C4-2B (cell line): ENCODE measurements around the gene ESRRB.

Experiments
- ZFX ChIP-seq: fragments of 450-650 bp; IDR thresholded peaks from 2 replicates; pipeline ENCODE4 v1.6.1; 2017
- TF ChIP-seq, protein P1 (sequence below): fragments of 450-650 bp; conservative IDR thresholded peaks from 2 replicates; pipeline ENCODE4 v1.5.1; 2017; ENCODE audit warnings: mild to moderate bottlenecking

DNA sequence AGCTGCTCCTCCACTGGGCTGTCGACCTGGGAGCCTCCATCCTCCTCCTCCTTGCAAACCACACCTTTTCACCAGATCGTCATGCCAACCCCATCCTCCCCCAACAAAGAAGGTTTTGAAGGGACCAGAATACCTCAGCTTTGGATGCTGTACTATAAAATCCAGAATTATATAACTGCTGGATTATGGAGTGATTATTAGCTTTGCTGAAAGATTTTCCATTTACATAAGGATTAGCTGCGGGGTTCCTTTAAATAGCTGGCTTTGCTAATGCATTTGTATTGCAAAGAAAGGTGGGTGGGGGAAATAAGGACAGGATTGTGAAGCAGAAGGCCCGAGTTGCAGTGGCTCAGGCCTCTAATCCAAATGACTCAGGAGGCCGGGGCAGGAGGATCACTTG lies 36.6 kb downstream of the ESRRB start:
- TF ChIP-seq, protein P1, sequence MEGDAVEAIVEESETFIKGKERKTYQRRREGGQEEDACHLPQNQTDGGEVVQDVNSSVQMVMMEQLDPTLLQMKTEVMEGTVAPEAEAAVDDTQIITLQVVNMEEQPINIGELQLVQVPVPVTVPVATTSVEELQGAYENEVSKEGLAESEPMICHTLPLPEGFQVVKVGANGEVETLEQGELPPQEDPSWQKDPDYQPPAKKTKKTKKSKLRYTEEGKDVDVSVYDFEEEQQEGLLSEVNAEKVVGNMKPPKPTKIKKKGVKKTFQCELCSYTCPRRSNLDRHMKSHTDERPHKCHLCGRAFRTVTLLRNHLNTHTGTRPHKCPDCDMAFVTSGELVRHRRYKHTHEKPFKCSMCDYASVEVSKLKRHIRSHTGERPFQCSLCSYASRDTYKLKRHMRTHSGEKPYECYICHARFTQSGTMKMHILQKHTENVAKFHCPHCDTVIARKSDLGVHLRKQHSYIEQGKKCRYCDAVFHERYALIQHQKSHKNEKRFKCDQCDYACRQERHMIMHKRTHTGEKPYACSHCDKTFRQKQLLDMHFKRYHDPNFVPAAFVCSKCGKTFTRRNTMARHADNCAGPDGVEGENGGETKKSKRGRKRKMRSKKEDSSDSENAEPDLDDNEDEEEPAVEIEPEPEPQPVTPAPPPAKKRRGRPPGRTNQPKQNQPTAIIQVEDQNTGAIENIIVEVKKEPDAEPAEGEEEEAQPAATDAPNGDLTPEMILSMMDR = no peak
- no peak for TF ChIP-seq ZFX
